D721Med (cell line): Measurements from ENCODE around the gene PNPLA5.

Experiments
- DNase-seq: peaks from one replicate; pipeline ENCODE4 v3.0.0; 2011; ENCODE audit warnings: low spot score; ENCODE audit not compliant: insufficient read length
- FAIRE-seq: peaks from 2 replicates; lab custom pipeline; 2011; peaks lifted over from hg19 to GRCh38; lab: Jason Lieb, UNC
- TF ChIP-seq, protein P1 (sequence below): IDR thresholded peaks from 2 replicates; pipeline ENCODE4 v1.5.1; 2012; ENCODE audit warnings: mild to moderate bottlenecking, control low read depth; ENCODE audit not compliant: insufficient read depth; ENCODE audit errors: missing control alignments

Gene PNPLA5

DNA sequence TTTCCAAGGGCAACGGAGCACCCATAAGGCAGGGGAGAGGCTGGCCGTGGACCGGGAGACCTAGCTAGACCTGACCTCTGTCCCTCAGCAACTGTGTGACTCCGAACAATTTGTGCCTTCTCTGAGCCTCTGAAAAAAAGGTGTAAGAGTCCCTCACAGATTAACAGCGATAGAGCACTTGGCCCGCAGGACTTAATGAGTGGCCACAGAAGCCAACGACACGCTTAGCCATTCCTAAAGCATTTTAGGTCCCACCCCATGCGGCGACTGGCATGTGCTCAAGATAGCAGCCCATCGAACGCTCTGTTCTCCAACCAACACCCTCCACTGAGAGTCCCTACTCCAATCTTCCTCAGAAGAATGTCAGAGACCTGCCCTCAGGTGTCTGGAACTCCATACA lies 31.0 kb downstream of the PNPLA5 start:
- DNase-seq (no peak), FAIRE-seq (no peak)
- TF ChIP-seq, protein P1, sequence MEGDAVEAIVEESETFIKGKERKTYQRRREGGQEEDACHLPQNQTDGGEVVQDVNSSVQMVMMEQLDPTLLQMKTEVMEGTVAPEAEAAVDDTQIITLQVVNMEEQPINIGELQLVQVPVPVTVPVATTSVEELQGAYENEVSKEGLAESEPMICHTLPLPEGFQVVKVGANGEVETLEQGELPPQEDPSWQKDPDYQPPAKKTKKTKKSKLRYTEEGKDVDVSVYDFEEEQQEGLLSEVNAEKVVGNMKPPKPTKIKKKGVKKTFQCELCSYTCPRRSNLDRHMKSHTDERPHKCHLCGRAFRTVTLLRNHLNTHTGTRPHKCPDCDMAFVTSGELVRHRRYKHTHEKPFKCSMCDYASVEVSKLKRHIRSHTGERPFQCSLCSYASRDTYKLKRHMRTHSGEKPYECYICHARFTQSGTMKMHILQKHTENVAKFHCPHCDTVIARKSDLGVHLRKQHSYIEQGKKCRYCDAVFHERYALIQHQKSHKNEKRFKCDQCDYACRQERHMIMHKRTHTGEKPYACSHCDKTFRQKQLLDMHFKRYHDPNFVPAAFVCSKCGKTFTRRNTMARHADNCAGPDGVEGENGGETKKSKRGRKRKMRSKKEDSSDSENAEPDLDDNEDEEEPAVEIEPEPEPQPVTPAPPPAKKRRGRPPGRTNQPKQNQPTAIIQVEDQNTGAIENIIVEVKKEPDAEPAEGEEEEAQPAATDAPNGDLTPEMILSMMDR: no peak

DNA sequence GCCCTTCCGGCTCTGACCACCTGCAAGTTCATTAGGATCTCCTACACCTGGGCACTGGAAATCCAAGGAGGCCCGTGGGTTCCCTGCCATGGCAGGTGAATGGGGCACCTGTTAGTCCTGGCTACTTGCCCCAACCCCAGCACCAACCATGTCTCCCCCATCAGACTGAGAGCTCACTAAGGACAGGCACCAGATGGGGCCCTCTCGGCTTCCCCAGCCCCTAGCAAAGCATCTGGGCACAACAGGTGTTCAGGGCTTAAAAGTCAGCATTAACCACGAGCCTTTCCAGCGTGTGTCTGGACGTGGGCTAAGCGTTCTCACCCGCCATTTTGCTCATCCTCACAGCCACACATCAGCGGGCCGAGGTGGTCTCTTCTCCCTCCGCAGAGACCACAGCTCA lies 31.7 kb downstream of the PNPLA5 start:
- TF ChIP-seq, protein P1: no peak
- FAIRE-seq (no peak), DNase-seq (no peak)

DNA sequence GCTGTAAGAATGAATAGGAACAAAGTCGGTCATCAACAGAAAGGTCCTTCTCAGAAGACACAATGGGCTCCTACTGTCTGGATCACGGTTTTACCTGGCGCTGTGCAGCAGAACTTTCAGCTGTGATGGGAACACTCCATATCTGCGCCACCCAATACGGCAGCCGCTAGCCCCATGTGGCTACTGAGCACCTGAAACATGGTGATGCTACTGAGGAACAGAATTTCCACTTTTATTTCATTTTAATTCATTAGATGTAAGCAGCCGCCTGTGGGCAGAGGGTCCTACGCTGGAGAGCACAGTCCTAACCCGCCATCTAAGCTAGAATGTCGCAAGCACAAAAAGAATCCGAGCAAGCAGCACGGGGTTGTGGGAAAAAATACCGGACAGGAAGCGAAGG lies 32.2 kb downstream of the PNPLA5 start:
- TF ChIP-seq, protein P1: no peak
- FAIRE-seq (no peak), DNase-seq (no peak)

DNA sequence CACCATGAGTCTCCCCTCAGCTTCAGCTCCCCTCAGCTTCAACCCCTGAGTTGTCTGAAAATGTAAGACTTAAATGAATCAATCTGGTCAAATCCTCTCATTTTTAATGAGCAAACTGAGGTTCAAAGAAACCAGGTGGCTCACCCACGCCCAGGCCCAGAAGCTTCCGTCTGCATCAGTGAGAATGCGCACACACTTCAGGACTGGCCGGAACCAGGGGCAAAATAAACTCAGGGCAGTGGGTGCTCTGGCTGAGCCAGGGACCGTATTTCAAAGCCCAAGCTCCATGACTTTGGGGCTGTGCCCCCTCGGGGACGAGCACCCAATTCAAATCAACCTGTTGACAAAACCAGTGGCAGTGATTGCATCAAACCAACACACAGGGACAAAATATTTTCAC lies 32.6 kb downstream of the PNPLA5 start:
- FAIRE-seq (no peak), DNase-seq (no peak)
- TF ChIP-seq, protein P1: no peak

DNA sequence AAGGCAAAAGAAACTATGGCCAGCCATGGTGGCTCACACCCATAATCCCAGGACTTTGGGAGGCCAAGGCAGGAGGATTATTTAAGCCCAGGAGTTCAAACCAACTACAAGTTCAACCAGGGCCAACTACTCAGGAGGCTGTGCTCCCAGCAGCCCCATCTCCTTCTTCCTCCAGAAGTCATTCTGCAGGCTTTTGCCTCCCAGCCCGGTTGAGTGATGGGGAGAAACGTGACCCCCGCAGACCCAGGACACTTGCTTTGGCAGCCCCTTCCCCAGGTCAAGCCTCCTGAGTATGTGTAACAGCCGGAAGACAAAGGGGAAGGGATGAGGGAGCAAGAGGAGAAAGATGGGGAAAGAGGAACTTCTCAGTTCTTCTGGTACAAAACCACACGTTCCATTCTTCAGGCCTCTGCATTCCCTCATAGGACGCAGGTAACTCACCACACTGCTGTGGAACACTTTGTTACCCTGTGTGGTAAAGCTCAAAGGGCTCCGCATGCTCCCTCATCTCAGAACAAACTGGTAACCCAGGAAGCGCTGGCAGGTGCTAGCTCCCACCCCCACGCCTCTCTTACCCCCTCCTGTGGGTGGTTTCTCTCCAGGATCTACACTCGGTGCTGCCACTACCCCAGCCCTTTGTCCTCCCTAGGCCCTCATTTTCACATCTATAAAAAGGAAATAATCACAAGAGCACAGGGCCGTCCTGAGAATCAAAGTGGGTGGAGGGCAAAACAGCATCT lies 33.5 kb downstream of the PNPLA5 start:
- TF ChIP-seq, protein P1: no peak
- DNase-seq (no peak), FAIRE-seq (no peak)

DNA sequence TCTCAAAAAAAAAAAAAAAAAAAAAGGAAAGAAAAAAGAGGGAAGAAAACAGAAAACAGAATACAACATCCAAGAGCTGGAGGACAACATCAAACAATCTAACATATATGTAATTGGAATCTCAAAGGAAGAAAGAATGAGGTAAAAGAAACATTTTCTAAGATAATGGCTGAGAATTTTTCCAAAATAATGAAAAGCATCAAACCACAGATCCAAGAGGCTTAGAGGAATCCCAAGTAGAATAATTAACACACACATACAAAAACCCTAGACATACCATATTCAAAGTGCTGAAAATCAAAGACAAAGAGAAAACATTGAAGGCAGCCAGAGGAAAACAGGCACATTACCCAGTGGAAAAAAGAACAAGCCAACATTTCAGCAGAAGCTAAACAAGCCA lies 34.4 kb downstream of the PNPLA5 start:
- TF ChIP-seq, protein P1: no peak
- DNase-seq: no peak
- FAIRE-seq: no peak

DNA sequence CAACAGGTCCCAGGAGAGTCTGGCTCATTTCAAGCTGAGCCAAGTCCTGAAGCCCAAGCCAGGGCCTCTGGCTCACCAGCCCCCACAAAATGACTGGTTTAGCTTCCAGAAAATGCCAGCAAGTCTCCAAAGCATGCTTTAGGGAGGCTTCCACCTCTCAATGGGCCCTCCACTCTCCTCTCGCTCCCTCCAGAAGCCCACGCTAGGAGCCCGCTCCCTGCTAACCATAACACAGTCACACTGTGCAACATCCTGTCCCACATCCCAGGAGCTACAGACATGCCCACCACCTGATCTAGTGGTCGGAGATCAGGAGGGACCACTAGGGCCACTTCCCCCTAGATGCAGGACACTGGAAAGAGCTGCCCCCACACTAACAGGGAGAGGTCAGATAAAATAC lies 36.4 kb downstream of the PNPLA5 start:
- TF ChIP-seq, protein P1: no peak
- no peak for DNase-seq
- FAIRE-seq: no peak
